T-helper 2 cell treated with Interferon-gamma antibody and Interleukin-4, amounts not matched to agents 5 μg/mL and 100 μg/mL, for 36 hours (primary cell): Measurements from ENCODE around the gene KLHDC8A.
"Not testable (repeated sequence)": the region's sequence is repeated elsewhere in the genome, so short reads cannot be mapped to it uniquely, and the experiment has no call there.

Experiments
- DNase-seq: peaks from one replicate; pipeline ENCODE4 v3.0.0; 2021; ENCODE audit warnings: low spot score
- H3K27ac Mint-ChIP-seq: one replicate; pipeline ENCODE4 v1.8.0; 2021; ENCODE audit warnings: mild to moderate bottlenecking, mixed read lengths
- H3K27me3 Mint-ChIP-seq: one replicate; pipeline ENCODE4 v1.8.0; 2021; ENCODE audit warnings: low read depth, mixed read lengths
- H3K36me3 Mint-ChIP-seq: one replicate; pipeline ENCODE4 v1.8.0; 2021; ENCODE audit warnings: low read depth, mixed read lengths
- H3K4me1 Mint-ChIP-seq: one replicate; pipeline ENCODE4 v1.8.0; 2021; ENCODE audit warnings: low read depth, mixed read lengths
- H3K4me3 Mint-ChIP-seq: one replicate; pipeline ENCODE4 v1.8.0; 2022; ENCODE audit warnings: mild to moderate bottlenecking, moderate library complexity, mixed read lengths
- H3K9me3 Mint-ChIP-seq: one replicate; pipeline ENCODE4 v1.8.0; 2021; ENCODE audit warnings: mixed read lengths

Gene KLHDC8A

DNA sequence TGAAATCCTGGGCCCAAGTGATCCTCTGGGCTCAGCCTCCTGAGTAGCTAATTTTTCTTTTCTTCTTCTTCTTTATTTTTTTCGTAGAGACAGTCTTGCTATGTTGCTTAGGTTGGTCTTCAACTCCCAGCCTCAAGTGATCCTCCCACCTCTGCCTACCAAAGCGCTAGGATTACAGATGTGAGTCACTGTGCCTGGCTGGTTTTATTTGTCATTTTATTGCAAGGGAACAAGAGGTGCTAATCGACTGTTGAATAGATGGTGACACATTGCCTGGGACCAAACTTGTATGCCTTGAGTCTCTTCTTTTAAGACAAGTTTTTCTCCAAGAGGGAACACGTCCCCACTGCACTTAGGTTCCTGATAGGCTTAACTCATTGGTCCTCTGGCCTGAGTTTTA, 20.0 kb upstream of the KLHDC8A start:
- peaks cover 5% of the 10 kb centered on the region for H3K4me1 Mint-ChIP-seq
- H3K27ac Mint-ChIP-seq = no peak overlapping the region
- H3K36me3 Mint-ChIP-seq = no peaks in the 10 kb centered on the region
- H3K9me3 Mint-ChIP-seq = no peaks in the 10 kb centered on the region
- peaks cover 46% of the 10 kb centered on the region for H3K27me3 Mint-ChIP-seq
- no peak overlapping the region for H3K4me3 Mint-ChIP-seq
- DNase-seq = no peak

DNA sequence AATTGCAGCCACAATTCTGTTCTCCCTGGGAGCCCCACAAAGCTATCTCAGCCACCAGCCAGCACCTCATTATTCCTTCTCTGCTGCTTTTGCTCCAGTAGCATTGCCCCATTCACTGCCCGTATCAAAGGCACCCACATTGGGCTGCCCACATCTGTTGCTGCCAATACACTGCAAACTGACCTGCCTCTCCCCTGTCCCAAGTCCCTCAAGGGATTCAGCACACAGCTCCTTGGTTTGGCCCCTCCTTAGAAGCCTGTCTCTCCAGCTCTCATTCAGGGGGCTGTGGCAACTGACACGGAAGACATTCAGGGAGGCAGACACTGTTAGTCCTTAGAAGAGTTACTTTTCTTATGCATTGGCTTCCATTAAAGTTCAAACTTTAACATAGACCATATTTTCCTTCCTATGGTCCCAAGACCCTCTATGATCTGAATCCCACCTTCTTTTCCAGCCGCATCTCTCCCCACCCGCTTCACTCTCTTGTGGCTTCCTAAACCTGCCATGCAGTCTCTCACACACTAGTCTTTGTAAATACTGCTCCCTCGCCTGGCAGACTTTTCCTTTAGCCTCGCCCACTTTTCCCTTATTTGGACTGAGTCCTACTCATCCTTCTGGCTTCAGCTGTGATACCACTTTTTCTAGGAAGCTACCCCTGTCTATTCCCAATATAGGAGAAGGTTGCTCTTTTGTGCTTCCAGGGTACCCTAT, 19.3 kb upstream of the KLHDC8A start:
- no peak overlapping the region for H3K27ac Mint-ChIP-seq
- no peaks in the 10 kb centered on the region for H3K36me3 Mint-ChIP-seq
- no peak for DNase-seq
- no peak overlapping the region for H3K4me3 Mint-ChIP-seq
- H3K9me3 Mint-ChIP-seq = no peaks in the 10 kb centered on the region
- H3K4me1 Mint-ChIP-seq = peaks cover 5% of the 10 kb centered on the region
- H3K27me3 Mint-ChIP-seq = peaks cover 47% of the 10 kb centered on the region

GRCh38 chr1:205374210-205375078, 17.7 kb upstream of the KLHDC8A start:
- Mint-ChIP-seq H3K4me1 (peaks cover 5% of the 10 kb centered on the region), H3K27me3 (peaks cover 52% of the 10 kb centered on the region), H3K9me3 (no peaks in the 10 kb centered on the region), H3K36me3 (no peaks in the 10 kb centered on the region), H3K4me3 (no peak overlapping the region), H3K27ac (no peak overlapping the region)
- DNase-seq = no peak

DNA sequence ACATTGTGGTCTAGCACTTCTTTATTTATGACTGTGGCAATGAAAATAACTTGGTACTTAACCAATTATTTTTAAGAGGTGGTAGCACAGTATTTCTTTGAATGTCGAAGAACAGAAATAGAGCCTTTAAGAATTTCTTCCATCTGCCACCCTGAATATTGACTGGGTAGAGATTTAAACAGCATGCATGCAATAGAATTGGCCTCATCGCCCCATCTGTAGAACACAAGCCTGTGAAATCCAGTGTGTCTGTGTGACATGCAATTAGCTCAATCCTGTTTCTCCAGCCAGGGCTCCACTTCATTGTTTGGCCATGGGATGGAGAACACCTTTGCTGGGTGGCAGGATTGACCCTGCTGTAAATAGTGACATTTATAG, 17.1 kb upstream of the KLHDC8A start:
- Mint-ChIP-seq H3K36me3 (no peaks in the 10 kb centered on the region), H3K27me3 (peaks cover 48% of the 10 kb centered on the region), H3K9me3 (no peaks in the 10 kb centered on the region), H3K27ac (no peak overlapping the region), H3K4me1 (peaks cover 5% of the 10 kb centered on the region), H3K4me3 (no peak overlapping the region)
- DNase-seq = no peak

GRCh38 chr1:205373022-205373797, 16.5 kb upstream of the KLHDC8A start:
- DNase-seq = no peak
- Mint-ChIP-seq H3K36me3 (no peaks in the 10 kb centered on the region), H3K9me3 (no peaks in the 10 kb centered on the region), H3K4me1 (peaks cover 5% of the 10 kb centered on the region), H3K27ac (no peak overlapping the region), H3K27me3 (peaks cover 48% of the 10 kb centered on the region), H3K4me3 (no peak overlapping the region)

DNA sequence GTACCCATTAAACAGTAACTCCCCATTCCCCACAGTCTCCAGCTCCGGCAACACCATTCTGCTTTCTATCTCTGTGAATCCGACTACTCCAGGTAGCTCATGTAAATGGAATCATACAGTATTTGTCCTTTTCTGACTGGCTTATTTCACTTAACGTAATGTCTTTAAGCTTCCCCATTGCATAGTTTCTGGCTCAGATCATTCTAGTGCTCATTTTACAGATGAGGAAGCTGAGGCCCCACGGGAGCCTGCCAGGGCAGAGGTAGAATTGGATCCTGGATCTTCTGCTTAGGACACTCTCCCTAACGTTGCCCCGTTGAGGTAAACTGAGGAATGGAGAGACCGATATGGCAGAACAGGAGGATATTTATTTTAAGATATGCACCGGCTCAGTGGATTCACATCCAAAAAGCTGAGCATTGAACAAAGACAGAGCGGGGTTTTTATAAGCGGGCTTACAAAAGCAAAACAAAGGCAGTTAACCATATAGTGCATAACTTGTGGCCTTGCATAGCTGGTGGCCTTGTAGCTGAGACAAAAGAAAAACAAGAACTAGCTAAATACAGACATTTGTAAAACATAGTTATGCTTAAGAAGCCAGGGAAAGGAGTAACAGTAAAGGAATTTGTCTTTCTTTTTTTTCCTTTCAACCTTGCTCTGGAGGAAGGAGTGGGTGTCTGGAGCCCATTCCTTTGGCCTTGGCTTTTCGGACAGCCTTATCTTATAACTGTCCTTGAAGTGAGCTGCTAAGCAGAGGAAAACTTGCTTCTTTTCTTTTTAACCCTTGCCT, 15.3 kb upstream of the KLHDC8A start:
- peaks cover 41% of the 10 kb centered on the region for H3K27me3 Mint-ChIP-seq
- no peak for DNase-seq
- peaks cover 5% of the 10 kb centered on the region for H3K4me1 Mint-ChIP-seq

GRCh38 chr1:205370780-205371179, 14.1 kb upstream of the KLHDC8A start:
- H3K36me3 Mint-ChIP-seq = no peaks in the 10 kb centered on the region
- no peak overlapping the region for H3K27ac Mint-ChIP-seq
- no peaks in the 10 kb centered on the region for H3K9me3 Mint-ChIP-seq
- no peak overlapping the region for H3K4me3 Mint-ChIP-seq
- DNase-seq = no peak
- peaks cover 32% of the 10 kb centered on the region for H3K27me3 Mint-ChIP-seq
- peaks cover 5% of the 10 kb centered on the region for H3K4me1 Mint-ChIP-seq

More for the DNA sequence above, 15.3 kb upstream of the KLHDC8A start:
- Mint-ChIP-seq H3K9me3 (no peaks in the 10 kb centered on the region), H3K4me3 (no peak overlapping the region), H3K27ac (no peak overlapping the region), H3K36me3 (no peaks in the 10 kb centered on the region)

GRCh38 chr1:205369701-205370123, 13.0 kb upstream of the KLHDC8A start:
- Mint-ChIP-seq H3K36me3 (no peaks in the 10 kb centered on the region), H3K4me1 (peaks cover 5% of the 10 kb centered on the region), H3K27me3 (peaks cover 32% of the 10 kb centered on the region), H3K9me3 (no peaks in the 10 kb centered on the region), H3K4me3 (no peak overlapping the region), H3K27ac (no peak overlapping the region)
- DNase-seq = no peak

- H3K27ac Mint-ChIP-seq = no peak overlapping the region
- no peaks in the 10 kb centered on the region for H3K36me3 Mint-ChIP-seq
- H3K27me3 Mint-ChIP-seq = peaks cover 25% of the 10 kb centered on the region
- no peak for DNase-seq
- no peaks in the 10 kb centered on the region for H3K4me1 Mint-ChIP-seq
- H3K9me3 Mint-ChIP-seq = no peaks in the 10 kb centered on the region
- H3K4me3 Mint-ChIP-seq = no peak overlapping the region
These were observed 11.8 kb upstream of the KLHDC8A start for GRCh38 chr1:205368478-205368877.

- no peaks in the 10 kb centered on the region for H3K9me3 Mint-ChIP-seq
- H3K36me3 Mint-ChIP-seq = no peaks in the 10 kb centered on the region
- no peaks in the 10 kb centered on the region for H3K4me1 Mint-ChIP-seq
- H3K27me3 Mint-ChIP-seq = peaks cover 18% of the 10 kb centered on the region
- no peak overlapping the region for H3K27ac Mint-ChIP-seq
- DNase-seq = no peak
- no peak overlapping the region for H3K4me3 Mint-ChIP-seq
These were observed 9.3 kb upstream of the KLHDC8A start for GRCh38 chr1:205365945-205366463.

DNA sequence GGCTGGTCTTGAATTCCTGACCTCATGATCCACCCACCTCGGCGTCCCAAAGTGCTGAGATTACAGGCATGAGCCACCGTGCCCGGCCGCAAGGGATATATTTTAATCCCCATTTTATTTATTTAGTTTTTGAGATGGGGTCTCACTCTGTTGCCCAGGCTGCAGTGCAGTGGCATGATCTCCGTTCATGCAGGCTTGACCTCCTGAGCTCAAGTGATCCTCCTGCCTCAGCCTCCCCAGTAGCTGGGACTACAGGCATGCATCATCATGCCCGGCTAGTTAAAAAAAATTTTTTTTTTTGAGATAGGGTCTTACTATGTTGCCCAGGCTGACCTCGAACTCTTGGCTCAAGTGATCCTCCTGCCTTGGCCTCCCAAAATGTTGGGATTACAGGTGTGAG, 8.4 kb upstream of the KLHDC8A start:
- H3K9me3 Mint-ChIP-seq, H3K27ac Mint-ChIP-seq, H3K36me3 Mint-ChIP-seq, DNase-seq, H3K4me3 Mint-ChIP-seq, H3K4me1 Mint-ChIP-seq: not testable (repeated sequence)
- peaks cover 20% of the 10 kb centered on the region for H3K27me3 Mint-ChIP-seq

- H3K27ac Mint-ChIP-seq = no peak overlapping the region
- no peaks in the 10 kb centered on the region for H3K36me3 Mint-ChIP-seq
- H3K27me3 Mint-ChIP-seq = peaks cover 41% of the 10 kb centered on the region
- no peak for DNase-seq
- no peaks in the 10 kb centered on the region for H3K4me1 Mint-ChIP-seq
- H3K9me3 Mint-ChIP-seq = no peaks in the 10 kb centered on the region
- H3K4me3 Mint-ChIP-seq = no peak overlapping the region
These were observed 4.2 kb upstream of the KLHDC8A start for GRCh38 chr1:205360891-205361290.
